ENCODE data around the gene PTRHD1. TPM values are rescaled to one million over a fixed set of nuclear protein-coding genes. Genes with fewer than 3 reads are reported as not detected.
A peak's percentile ranks its signal among the peaks of the same experiment; 100 is the strongest.

The PTRHD1 gene
- total and polyA plus RNA-seq, 5 experiments from 2014 or later: 11.3 to 66.9 (median 39.1) TPM

DNA sequence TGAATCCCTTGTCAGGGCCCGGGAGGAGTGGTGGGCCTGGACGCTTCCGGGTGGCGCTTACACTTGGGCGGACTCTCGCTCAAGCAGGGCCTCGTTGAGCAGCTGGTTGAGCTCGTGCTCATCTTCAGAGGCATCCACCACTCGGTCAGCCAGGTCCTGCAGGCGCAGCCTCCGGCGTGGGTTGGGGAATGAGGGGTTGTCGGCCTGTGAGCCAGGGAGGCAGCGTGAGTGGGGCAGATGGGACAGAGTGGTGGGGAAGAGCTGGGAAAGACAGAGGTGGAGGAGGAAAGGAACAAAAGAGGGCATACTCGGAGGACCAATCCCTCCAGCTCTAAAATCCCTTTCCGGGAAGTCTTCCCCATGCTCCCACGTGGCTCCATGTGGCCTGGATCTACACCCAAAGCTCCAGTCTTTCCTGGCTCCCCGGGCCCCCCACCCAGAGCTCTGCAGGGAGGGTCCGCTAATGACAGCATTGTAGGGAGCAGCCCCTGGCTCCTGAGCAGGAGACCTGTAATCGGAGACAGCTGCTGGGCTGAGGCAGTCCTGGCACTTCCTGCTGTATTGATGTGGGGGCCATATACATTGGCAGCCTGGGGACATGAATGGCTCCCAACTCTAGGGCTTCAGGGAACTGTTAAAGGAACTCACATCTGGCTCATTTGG is 41.7 kb upstream of the PTRHD1 start:
- peaks cover 0 to 34% (median 7%) of the 10 kb centered on the region in 3 donors for H3K36me3 Mint-ChIP-seq
- no peaks in the 10 kb centered on the region for H3K4me1 Mint-ChIP-seq
- no peaks in the 10 kb centered on the region for H3K27me3 Mint-ChIP-seq
- ATAC-seq (no peak), DNase-seq (no peak)
- peak overlapping the region in 1 of 10 donors; percentile 34 for H3K27ac Mint-ChIP-seq
- no peaks in the 10 kb centered on the region for H3K9me3 Mint-ChIP-seq
- H3K4me3 Mint-ChIP-seq: no peak overlapping the region
- POLR2A ChIA-PET: no interaction called here

- POLR2A ChIA-PET: no interaction called here
- peak overlapping the region in 2 of 10 donors; percentile 25 to 34 for H3K27ac Mint-ChIP-seq
Measured at GRCh38 chr2:24833821-24834732, 40.9 kb upstream of the PTRHD1 start.

GRCh38 chr2:24832931-24833701 is 39.9 kb upstream of the PTRHD1 start:
- ATAC-seq: no peak

More at GRCh38 chr2:24833821-24834732, 40.9 kb upstream of the PTRHD1 start:
- ATAC-seq (no peak), DNase-seq (no peak)
- no peak overlapping the region for H3K4me3 Mint-ChIP-seq
- H3K4me1 Mint-ChIP-seq: no peaks in the 10 kb centered on the region
- peaks cover 0 to 34% (median 7%) of the 10 kb centered on the region in 3 donors for H3K36me3 Mint-ChIP-seq
- no peaks in the 10 kb centered on the region for H3K27me3 Mint-ChIP-seq
- H3K9me3 Mint-ChIP-seq: no peaks in the 10 kb centered on the region

DNA sequence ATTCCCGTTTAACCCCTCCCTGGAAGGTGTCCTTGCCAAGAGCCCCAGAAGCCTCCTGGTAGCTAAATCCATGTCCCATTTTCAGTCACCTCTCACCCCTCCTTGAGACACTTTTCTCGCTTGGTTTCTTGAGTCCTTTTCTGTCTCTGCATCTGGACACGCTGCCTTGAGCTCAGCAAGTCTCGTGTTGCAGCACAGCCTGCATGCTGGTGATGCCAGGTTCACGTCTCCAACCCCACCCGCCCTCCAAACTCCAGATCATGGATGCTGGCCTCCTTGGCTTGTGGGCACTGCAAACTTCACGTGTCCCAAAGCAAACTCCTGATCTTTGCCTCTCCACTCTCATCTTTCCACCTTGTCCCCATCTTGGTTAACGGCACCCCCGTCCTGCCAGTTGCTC is 39.3 kb upstream of the PTRHD1 start:
- no peak for ATAC-seq
- POLR2A ChIA-PET: no interaction called here
- peaks cover 0 to 5% (median 2%) of the 10 kb centered on the region in 4 donors for H3K4me1 Mint-ChIP-seq
- H3K27me3 Mint-ChIP-seq: no peaks in the 10 kb centered on the region
- peak overlapping the region in 4 of 10 donors; percentile 8 to 84 (median 44) for H3K27ac Mint-ChIP-seq
- H3K36me3 Mint-ChIP-seq: peaks cover 0 to 31% (median 7%) of the 10 kb centered on the region in 3 donors
- no peaks in the 10 kb centered on the region for H3K9me3 Mint-ChIP-seq
- no peak for DNase-seq
- no peak overlapping the region for H3K4me3 Mint-ChIP-seq

More at GRCh38 chr2:24832931-24833701, 39.9 kb upstream of the PTRHD1 start:
- Mint-ChIP-seq H3K4me1 (no peaks in the 10 kb centered on the region), H3K4me3 (no peak overlapping the region), H3K36me3 (peaks cover 0 to 34% (median 7%) of the 10 kb centered on the region in 3 donors), H3K27ac (peak overlapping the region in 4 of 10 donors; percentile 8 to 84 (median 66)), H3K9me3 (no peaks in the 10 kb centered on the region), H3K27me3 (no peaks in the 10 kb centered on the region)
- POLR2A ChIA-PET: no interaction called here
- no peak for DNase-seq

GRCh38 chr2:24832073-24832461 is 38.9 kb upstream of the PTRHD1 start:
- DNase-seq (no peak), ATAC-seq (no peak)
- Mint-ChIP-seq H3K9me3 (no peaks in the 10 kb centered on the region), H3K27ac (peak overlapping the region in 1 of 10 donors; percentile 47), H3K4me1 (peaks cover 0 to 7% (median 4%) of the 10 kb centered on the region in 4 donors), H3K36me3 (peaks cover 0 to 29% (median 7%) of the 10 kb centered on the region in 3 donors), H3K4me3 (no peak overlapping the region), H3K27me3 (no peaks in the 10 kb centered on the region)
- POLR2A ChIA-PET: no interaction called here

- POLR2A ChIA-PET: no interaction called here
- no peak for DNase-seq
Measured at GRCh38 chr2:24831221-24832072, 38.3 kb upstream of the PTRHD1 start.

DNA sequence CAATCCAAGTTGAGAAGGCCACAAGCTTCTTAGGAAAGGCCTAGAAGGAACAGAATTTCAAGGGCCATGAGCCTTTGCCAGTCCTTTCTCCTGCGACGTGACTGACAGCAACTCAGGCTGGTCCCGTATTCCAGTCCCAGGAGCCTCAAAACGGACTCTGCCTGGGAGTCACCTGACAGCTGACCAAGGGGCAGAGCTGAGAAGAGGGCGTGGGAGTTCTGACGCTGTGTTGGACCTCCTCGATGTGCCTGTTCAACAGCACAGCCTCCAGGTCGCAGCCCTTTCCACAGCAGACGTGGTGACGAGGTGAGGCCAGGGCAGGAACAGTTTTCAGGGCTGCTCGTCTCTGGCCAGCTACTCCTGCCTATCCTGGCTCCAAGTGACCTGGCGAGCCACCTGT is 37.6 kb upstream of the PTRHD1 start:
- no peak overlapping the region for H3K27ac Mint-ChIP-seq
- peaks cover 0 to 16% (median 6%) of the 10 kb centered on the region in 3 donors for H3K36me3 Mint-ChIP-seq
- POLR2A ChIA-PET: no interaction called here
- H3K9me3 Mint-ChIP-seq: no peaks in the 10 kb centered on the region
- no peak for DNase-seq
- no peak for ATAC-seq
- peaks cover 0 to 13% (median 4%) of the 10 kb centered on the region in 4 donors for H3K4me1 Mint-ChIP-seq
- H3K27me3 Mint-ChIP-seq: no peaks in the 10 kb centered on the region
- no peak overlapping the region for H3K4me3 Mint-ChIP-seq

More at GRCh38 chr2:24831221-24832072, 38.3 kb upstream of the PTRHD1 start:
- Mint-ChIP-seq H3K9me3 (no peaks in the 10 kb centered on the region), H3K4me1 (peaks cover 0 to 9% (median 4%) of the 10 kb centered on the region in 4 donors), H3K4me3 (no peak overlapping the region), H3K27me3 (no peaks in the 10 kb centered on the region), H3K36me3 (peaks cover 0 to 23% (median 7%) of the 10 kb centered on the region in 3 donors), H3K27ac (peak overlapping the region in 1 of 10 donors; percentile 20)
- no peak for ATAC-seq

- no peak for ATAC-seq
- POLR2A ChIA-PET: no interaction called here
- H3K4me3 Mint-ChIP-seq: no peak overlapping the region
- H3K4me1 Mint-ChIP-seq: peaks cover 0 to 13% (median 4%) of the 10 kb centered on the region in 4 donors
- no peak for DNase-seq
- H3K27me3 Mint-ChIP-seq: no peaks in the 10 kb centered on the region
- peaks cover 0 to 12% (median 5%) of the 10 kb centered on the region in 3 donors for H3K36me3 Mint-ChIP-seq
- no peak overlapping the region for H3K27ac Mint-ChIP-seq
- H3K9me3 Mint-ChIP-seq: no peaks in the 10 kb centered on the region
Measured at GRCh38 chr2:24830351-24830750, 37.2 kb upstream of the PTRHD1 start.

DNA sequence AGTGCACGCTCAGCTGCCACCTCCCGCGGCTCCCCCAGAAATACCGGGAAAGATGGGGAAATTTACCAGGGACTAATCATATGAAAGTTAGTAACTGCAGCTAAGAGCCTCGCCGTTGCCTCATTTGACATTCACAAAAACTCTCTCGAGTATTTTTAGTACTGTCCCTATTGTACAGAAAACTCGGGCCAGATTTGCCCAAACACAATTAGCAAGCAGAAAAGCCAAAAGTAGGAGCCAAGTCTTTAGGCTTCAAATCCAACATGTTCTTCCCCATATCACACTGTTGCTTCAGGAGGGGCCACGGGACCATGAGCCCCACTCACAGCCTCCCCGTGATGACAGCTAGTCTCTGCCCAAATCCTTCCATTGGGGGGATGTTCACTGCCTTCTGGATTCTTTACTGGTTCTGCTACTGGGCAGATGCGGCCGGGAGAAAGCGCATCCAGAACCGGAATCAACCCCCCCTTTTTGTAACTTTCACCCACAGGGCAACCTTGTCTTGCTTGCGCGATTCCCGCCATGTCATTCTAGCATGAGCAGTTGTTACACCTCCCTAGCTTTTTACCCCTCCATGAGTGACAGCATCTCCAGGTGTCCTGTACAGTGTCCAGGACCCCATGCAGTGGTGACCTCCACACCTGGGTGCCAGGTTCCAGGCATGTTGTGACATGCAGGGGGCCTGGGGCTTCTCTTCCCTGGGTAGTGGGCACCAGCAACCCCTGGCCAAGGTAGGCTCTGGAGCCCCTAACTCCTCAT is 35.2 kb upstream of the PTRHD1 start:
- Mint-ChIP-seq H3K9me3 (no peaks in the 10 kb centered on the region), H3K36me3 (peaks cover 0 to 5% (median 0%) of the 10 kb centered on the region in 3 donors), H3K4me1 (peaks cover 0 to 13% (median 4%) of the 10 kb centered on the region in 4 donors), H3K4me3 (no peak overlapping the region), H3K27ac (peak overlapping the region in 1 of 10 donors; percentile 38), H3K27me3 (no peaks in the 10 kb centered on the region)
- POLR2A ChIA-PET: no interaction called here
- no peak for ATAC-seq
- DNase-seq: no peak

DNA sequence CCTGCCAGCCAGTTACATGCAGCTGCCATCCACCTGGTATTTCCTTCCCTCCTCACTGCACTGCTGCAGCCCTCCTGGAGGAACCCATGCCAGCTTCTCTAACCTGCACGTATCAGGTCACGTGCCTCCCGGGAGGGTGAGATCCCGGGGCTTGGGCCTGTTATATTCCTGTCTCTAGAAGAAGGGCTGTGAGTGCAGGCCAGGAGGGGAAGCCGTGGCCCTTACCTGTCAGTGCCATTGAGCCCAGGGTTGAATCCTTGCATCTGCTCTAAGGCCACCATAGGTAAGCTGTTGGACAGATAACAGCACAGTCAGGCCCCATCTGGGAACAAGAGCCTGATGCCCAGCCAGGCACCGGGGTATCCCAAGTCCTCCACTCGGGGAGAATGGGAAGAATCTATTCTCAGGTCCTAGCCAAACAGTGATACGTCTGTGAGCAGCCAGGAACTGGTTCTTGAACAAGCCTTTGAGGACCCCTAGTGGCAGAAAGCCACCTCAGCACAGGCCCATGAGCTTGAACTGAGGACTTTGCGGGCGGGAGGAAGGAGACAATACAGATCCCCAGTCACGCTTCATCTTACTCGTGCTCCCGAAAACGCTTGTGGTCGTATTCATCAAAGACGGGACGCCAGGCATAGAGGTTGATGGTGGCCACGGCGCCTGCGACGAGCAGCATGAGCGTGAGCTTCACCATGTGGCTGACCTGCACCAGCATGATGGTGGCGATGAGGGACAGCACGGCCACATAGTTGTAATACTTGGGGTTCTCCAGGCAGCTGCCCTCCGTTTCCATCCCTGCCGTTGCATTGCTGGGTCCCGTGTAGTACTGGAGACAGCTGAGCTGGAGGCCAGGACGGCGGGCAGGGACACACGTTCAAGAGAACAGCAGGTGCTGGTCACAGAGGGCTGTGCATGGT is 34.4 kb upstream of the PTRHD1 start:
- Mint-ChIP-seq H3K9me3 (no peaks in the 10 kb centered on the region), H3K36me3 (peaks cover 0 to 8% (median 0%) of the 10 kb centered on the region in 3 donors), H3K27me3 (no peaks in the 10 kb centered on the region), H3K4me3 (peak overlapping the region in 1 of 10 donors; percentile 6), H3K4me1 (peaks cover 0 to 13% (median 4%) of the 10 kb centered on the region in 4 donors), H3K27ac (peak overlapping the region in 4 of 10 donors; percentile 9 to 77 (median 21))
- peak; percentile 97 to 98 for ATAC-seq
- DNase-seq: peak; percentile 40 to 86 (median 65)
- POLR2A ChIA-PET: interaction anchor here (0.9 kb wide), 1 partner anchor 417 kb away, joined by 3 read pairs; no protein-coding TSS in a partner anchor

Data from naive thymus-derived CD8-positive, alpha-beta T cell (primary cell).